HepG2 (cell line): Measurements from ENCODE around the gene NDRG2. TPM values are rescaled to one million over a fixed set of nuclear protein-coding genes. Genes with fewer than 3 reads are reported as not detected.

ENCODE experiments used
- DMAP1 ChIP-seq: IDR thresholded peaks from 2 replicates; pipeline ENCODE4 v1.6.1; 2016
- FOSL2 ChIP-seq: sonication (generic); formaldehyde crosslinking; IDR thresholded peaks from 2 replicates; pipeline ENCODE4 v1.4.0; 2020; ENCODE audit warnings: missing genetic modification reagents
- GABPA ChIP-seq, 2 experiments: IDR thresholded peaks; 2 replicates each; pipeline ENCODE4 v1.6.1; 2011 to 2016; ENCODE audit warnings: low read depth in 2 of 2, low read length in 1 of 2, missing biosample characterization in 1 of 2, missing genetic modification characterization in 1 of 2
- LCORL ChIP-seq, 2 experiments: fragments of 450-650 bp in 1 of 2; sonication (generic) in 1 of 2; formaldehyde crosslinking in 1 of 2; IDR thresholded peaks; 2 replicates each; pipeline versions ENCODE4 v1.5.0 to v1.6.1; 2017 to 2020; ENCODE audit warnings: antibody characterized with exemption in 1 of 2, missing genetic modification reagents in 1 of 2
- NFKB2 ChIP-seq: sonication (generic); formaldehyde crosslinking; IDR thresholded peaks from 2 replicates; pipeline ENCODE4 v1.4.0; 2020; ENCODE audit warnings: missing genetic modification reagents, borderline replicate concordance
- SP5 ChIP-seq: IDR thresholded peaks from 2 replicates; pipeline ENCODE4 v1.6.1; 2016; ENCODE audit warnings: low read depth, borderline replicate concordance
- SRY ChIP-seq: sonication (generic); formaldehyde crosslinking; IDR thresholded peaks from 2 replicates; pipeline ENCODE4 v1.8.0; 2022; ENCODE audit warnings: mild to moderate bottlenecking, missing genetic modification reagents
- ZNF205 ChIP-seq: IDR thresholded peaks from 2 replicates; pipeline ENCODE4 v1.6.1; 2018; ENCODE audit warnings: missing biosample characterization, missing genetic modification reagents
- ZNF615 ChIP-seq: sonication (generic); formaldehyde crosslinking; IDR thresholded peaks from 2 replicates; pipeline ENCODE4 v1.5.0; 2020; ENCODE audit warnings: mild to moderate bottlenecking, missing genetic modification reagents, borderline replicate concordance
- ZNF724P ChIP-seq: sonication (generic); formaldehyde crosslinking; IDR thresholded peaks from 2 replicates; pipeline ENCODE4 v1.8.0; 2022; ENCODE audit warnings: missing genetic modification reagents, borderline replicate concordance
- polyA plus RNA-seq, 8 experiments: library from polyadenylated mRNA; depleted of rRNA in 3 of 8; stranded (reverse) in 7 of 8; unstranded in 1 of 8; fragments of >200 nt; fragmentation: Illumina TruSeq in 4 of 8; extraction: Trizol in 4 of 8; gene quantifications; 2 replicates each; pipeline versions ENCODE4 v1.2.1 to v1.2.3, GENCODE V29; 2011 to 2016; ENCODE audit warnings: low read depth in 4 of 8, missing spikeins in 1 of 8, mixed read lengths in 1 of 8; ENCODE audit not compliant: insufficient read depth in 1 of 8
- total RNA-seq, 5 experiments: library from RNA; depleted of rRNA; stranded (reverse); fragments of >200 nt; fragmentation: Illumina TruSeq; extraction: Trizol; gene quantifications; 2 replicates each; pipeline ENCODE4 v1.2.3, GENCODE V29; 2016; ENCODE audit warnings: low read depth in 1 of 5
- TF ChIP-seq, protein P1 (sequence below), 2 experiments: sonication (generic) in 1 of 2; formaldehyde crosslinking in 1 of 2; IDR thresholded peaks; 2 replicates each; pipeline versions ENCODE4 v1.4.0 to v1.6.1; 2018 to 2020; ENCODE audit warnings: missing genetic modification reagents in 2 of 2, borderline replicate concordance in 1 of 2, low read depth in 1 of 2, mild to moderate bottlenecking in 1 of 2, missing biosample characterization in 1 of 2
- TF ChIP-seq, protein P2 (sequence below): IDR thresholded peaks from 2 replicates; pipeline ENCODE4 v1.6.1; 2016; ENCODE audit warnings: low read depth, missing genetic modification reagents, missing compliant biosample characterization
- TF ChIP-seq, protein P3 (sequence below): sonication (generic); formaldehyde crosslinking; conservative IDR thresholded peaks from 2 replicates; pipeline ENCODE4 v1.8.0; 2022; ENCODE audit warnings: low read depth, missing genetic modification reagents
- TF ChIP-seq, protein P4 (sequence below): fragments of 450-650 bp; IDR thresholded peaks from 2 replicates; pipeline ENCODE4 v1.6.1; 2017
- TF ChIP-seq, protein P5 (sequence below): sonication (generic); formaldehyde crosslinking; IDR thresholded peaks from 2 replicates; pipeline ENCODE4 v1.8.1; 2023; ENCODE audit warnings: missing genetic modification reagents, inconsistent platforms, borderline replicate concordance

Gene NDRG2
- total and polyA plus RNA-seq, 2 of the 13 experiments (the other 11 are each of a cell fraction or from before 2014, with no cell fraction given) = 27.2 to 189 TPM

DNA sequence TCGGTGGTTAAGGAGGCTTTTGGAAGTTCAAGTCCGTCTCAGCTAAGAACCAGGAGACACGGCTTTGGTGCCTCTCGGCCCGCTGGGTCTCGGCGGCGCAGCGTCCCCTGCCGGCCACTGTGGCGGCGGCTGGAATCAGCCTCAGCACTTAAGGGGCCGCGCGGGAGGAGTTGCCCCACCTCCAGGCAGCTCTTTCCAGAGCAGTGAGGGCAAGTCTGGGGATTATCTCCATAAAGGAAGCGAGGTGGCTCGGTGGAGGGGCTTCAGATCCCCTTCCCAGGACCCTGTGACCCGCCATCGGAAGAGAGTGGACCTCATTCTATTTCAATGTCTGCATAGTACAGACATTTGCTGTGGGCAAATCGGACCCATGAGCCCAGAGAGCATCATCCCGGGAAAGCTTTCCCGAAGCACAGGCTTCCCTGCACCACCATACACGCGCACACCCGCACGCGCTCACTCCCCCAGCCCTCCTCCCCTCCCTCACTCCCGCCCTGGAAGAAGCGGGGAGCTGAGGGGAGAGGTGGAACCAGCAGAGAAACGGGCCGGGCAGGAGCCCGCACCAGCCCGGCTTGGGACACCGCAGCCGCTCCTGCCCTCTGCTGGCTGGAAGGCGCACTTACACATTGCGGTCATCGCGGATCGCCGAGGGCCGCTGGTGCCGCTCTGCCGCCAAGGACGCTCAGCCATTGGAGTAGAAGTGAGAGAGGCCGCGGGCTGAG lies 53.7 kb downstream of the NDRG2 start (continued):
- TF ChIP-seq, protein P1, sequence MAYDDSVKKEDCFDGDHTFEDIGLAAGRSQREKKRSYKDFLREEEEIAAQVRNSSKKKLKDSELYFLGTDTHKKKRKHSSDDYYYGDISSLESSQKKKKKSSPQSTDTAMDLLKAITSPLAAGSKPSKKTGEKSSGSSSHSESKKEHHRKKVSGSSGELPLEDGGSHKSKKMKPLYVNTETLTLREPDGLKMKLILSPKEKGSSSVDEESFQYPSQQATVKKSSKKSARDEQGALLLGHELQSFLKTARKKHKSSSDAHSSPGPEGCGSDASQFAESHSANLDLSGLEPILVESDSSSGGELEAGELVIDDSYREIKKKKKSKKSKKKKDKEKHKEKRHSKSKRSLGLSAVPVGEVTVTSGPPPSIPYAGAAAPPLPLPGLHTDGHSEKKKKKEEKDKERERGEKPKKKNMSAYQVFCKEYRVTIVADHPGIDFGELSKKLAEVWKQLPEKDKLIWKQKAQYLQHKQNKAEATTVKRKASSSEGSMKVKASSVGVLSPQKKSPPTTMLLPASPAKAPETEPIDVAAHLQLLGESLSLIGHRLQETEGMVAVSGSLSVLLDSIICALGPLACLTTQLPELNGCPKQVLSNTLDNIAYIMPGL (CRISPR knock-in tag; IDR thresholded peaks at IDR 0.05; ENCODE audit: borderline replicate concordance in 1 of 2, low read depth in 1 of 2) = peak; percentile 92 to 98
- TF ChIP-seq SRY (CRISPR knock-in tag) (no peak), SP5 (peak; percentile 33; the same call in 1 of the 2 replicates), GABPA (IDR thresholded peaks at IDR 0.05; ENCODE audit: low read depth, low read length) (no peak), GABPA (CRISPR knock-in tag; IDR thresholded peaks at IDR 0.05; ENCODE audit: low read depth) (peak; percentile 26; the same call in 1 of the 2 replicates), FOSL2 (CRISPR knock-in tag) (peak; percentile 60), ZNF205 (CRISPR knock-in tag) (peak; percentile 90), ZNF615 (CRISPR knock-in tag) (no peak), NFKB2 (peak; percentile 27; the same call in 1 of the 2 replicates), LCORL (IDR thresholded peaks at IDR 0.05) (no peak), LCORL (CRISPR knock-in tag; IDR thresholded peaks at IDR 0.05) (peak; percentile 42; the same call in 1 of the 2 replicates), ZNF724P (CRISPR knock-in tag) (no peak), DMAP1 (CRISPR knock-in tag) (no peak)
- TF ChIP-seq, protein P2, sequence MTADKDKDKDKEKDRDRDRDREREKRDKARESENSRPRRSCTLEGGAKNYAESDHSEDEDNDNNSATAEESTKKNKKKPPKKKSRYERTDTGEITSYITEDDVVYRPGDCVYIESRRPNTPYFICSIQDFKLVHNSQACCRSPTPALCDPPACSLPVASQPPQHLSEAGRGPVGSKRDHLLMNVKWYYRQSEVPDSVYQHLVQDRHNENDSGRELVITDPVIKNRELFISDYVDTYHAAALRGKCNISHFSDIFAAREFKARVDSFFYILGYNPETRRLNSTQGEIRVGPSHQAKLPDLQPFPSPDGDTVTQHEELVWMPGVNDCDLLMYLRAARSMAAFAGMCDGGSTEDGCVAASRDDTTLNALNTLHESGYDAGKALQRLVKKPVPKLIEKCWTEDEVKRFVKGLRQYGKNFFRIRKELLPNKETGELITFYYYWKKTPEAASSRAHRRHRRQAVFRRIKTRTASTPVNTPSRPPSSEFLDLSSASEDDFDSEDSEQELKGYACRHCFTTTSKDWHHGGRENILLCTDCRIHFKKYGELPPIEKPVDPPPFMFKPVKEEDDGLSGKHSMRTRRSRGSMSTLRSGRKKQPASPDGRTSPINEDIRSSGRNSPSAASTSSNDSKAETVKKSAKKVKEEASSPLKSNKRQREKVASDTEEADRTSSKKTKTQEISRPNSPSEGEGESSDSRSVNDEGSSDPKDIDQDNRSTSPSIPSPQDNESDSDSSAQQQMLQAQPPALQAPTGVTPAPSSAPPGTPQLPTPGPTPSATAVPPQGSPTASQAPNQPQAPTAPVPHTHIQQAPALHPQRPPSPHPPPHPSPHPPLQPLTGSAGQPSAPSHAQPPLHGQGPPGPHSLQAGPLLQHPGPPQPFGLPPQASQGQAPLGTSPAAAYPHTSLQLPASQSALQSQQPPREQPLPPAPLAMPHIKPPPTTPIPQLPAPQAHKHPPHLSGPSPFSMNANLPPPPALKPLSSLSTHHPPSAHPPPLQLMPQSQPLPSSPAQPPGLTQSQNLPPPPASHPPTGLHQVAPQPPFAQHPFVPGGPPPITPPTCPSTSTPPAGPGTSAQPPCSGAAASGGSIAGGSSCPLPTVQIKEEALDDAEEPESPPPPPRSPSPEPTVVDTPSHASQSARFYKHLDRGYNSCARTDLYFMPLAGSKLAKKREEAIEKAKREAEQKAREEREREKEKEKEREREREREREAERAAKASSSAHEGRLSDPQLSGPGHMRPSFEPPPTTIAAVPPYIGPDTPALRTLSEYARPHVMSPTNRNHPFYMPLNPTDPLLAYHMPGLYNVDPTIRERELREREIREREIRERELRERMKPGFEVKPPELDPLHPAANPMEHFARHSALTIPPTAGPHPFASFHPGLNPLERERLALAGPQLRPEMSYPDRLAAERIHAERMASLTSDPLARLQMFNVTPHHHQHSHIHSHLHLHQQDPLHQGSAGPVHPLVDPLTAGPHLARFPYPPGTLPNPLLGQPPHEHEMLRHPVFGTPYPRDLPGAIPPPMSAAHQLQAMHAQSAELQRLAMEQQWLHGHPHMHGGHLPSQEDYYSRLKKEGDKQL (CRISPR knock-in tag) = 0 out of 2 replicates have a peak, but pooled peaks have one; percentile 12
- TF ChIP-seq, protein P3, sequence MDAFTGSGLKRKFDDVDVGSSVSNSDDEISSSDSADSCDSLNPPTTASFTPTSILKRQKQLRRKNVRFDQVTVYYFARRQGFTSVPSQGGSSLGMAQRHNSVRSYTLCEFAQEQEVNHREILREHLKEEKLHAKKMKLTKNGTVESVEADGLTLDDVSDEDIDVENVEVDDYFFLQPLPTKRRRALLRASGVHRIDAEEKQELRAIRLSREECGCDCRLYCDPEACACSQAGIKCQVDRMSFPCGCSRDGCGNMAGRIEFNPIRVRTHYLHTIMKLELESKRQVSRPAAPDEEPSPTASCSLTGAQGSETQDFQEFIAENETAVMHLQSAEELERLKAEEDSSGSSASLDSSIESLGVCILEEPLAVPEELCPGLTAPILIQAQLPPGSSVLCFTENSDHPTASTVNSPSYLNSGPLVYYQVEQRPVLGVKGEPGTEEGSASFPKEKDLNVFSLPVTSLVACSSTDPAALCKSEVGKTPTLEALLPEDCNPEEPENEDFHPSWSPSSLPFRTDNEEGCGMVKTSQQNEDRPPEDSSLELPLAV (CRISPR knock-in tag) = no peak
- TF ChIP-seq, protein P4, sequence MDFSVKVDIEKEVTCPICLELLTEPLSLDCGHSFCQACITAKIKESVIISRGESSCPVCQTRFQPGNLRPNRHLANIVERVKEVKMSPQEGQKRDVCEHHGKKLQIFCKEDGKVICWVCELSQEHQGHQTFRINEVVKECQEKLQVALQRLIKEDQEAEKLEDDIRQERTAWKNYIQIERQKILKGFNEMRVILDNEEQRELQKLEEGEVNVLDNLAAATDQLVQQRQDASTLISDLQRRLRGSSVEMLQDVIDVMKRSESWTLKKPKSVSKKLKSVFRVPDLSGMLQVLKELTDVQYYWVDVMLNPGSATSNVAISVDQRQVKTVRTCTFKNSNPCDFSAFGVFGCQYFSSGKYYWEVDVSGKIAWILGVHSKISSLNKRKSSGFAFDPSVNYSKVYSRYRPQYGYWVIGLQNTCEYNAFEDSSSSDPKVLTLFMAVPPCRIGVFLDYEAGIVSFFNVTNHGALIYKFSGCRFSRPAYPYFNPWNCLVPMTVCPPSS = no peak
- TF ChIP-seq, protein P5, sequence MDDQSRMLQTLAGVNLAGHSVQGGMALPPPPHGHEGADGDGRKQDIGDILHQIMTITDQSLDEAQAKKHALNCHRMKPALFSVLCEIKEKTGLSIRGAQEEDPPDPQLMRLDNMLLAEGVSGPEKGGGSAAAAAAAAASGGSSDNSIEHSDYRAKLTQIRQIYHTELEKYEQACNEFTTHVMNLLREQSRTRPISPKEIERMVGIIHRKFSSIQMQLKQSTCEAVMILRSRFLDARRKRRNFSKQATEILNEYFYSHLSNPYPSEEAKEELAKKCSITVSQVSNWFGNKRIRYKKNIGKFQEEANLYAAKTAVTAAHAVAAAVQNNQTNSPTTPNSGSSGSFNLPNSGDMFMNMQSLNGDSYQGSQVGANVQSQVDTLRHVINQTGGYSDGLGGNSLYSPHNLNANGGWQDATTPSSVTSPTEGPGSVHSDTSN (CRISPR knock-in tag) = no peak
